Endothelial cell of umbilical vein (primary cell): ENCODE measurements around the gene CCT4. TPM values are rescaled to one million over a fixed set of nuclear protein-coding genes. Genes with fewer than 3 reads are reported as not detected.

Source experiments
- BruUV-seq: library from RNA; stranded (reverse); fragments of 400-500 nt; replicated peaks from 2 replicates; lab custom pipeline; 2021; lab: Mats Ljungman, UMichigan
- CTCF ChIA-PET: fragments of 300-600, 350-600 bp; sonication (Branson Sonifier 250); formaldehyde crosslinking; loops from one replicate; lab custom pipeline; 2021; ENCODE audit warnings: antibody characterized with exemption, inconsistent platforms; lab: Charles Lee
- POLR2A ChIA-PET: fragments of 300-600, 350-600 bp; sonication (Branson Sonifier 250); formaldehyde crosslinking; loops from one replicate; lab custom pipeline; 2021; ENCODE audit warnings: antibody characterized with exemption, inconsistent platforms; lab: Charles Lee
- DNase-seq: peaks from one replicate; pipeline ENCODE4 v3.0.0-alpha.2; 2011; ENCODE audit warnings: low read depth, low spot score
- FAIRE-seq: peaks from 2 replicates; lab custom pipeline; 2011; peaks lifted over from hg19 to GRCh38; lab: Jason Lieb, UNC
- H2AFZ ChIP-seq: 2 replicates; pipeline ENCODE4 v1.6.0; 2012; ENCODE audit warnings: low read depth, low read length, control low read depth, inconsistent platforms
- H3K27ac ChIP-seq: 2 replicates; pipeline ENCODE4 v1.5.1; 2011; ENCODE audit warnings: low read depth, mild to moderate bottlenecking, control low read depth, low read length, moderate library complexity; ENCODE audit not compliant: insufficient read depth
- H3K27me3 ChIP-seq, 2 experiments: 2 replicates each; pipeline versions ENCODE4 v1.6.0 to v1.6.1; 2011; ENCODE audit warnings: low read length in 2 of 2, mixed read lengths in 1 of 2; ENCODE audit not compliant: control insufficient read depth in 2 of 2, insufficient read depth in 2 of 2
- H3K36me3 ChIP-seq, 2 experiments: 2 replicates in 1 of 2; 3 replicates in 1 of 2; pipeline ENCODE4 v1.5.1; 2011; ENCODE audit warnings: low read length in 2 of 2, mild to moderate bottlenecking in 1 of 2, moderate library complexity in 1 of 2; ENCODE audit not compliant: control insufficient read depth in 2 of 2, insufficient read depth in 2 of 2; ENCODE audit errors: extremely low read depth in 1 of 2
- H3K4me1 ChIP-seq: 3 replicates; pipeline ENCODE4 v1.5.1; 2011; ENCODE audit warnings: mild to moderate bottlenecking, low read length; ENCODE audit not compliant: control insufficient read depth, insufficient read depth; ENCODE audit errors: extremely low read depth
- H3K4me2 ChIP-seq: 2 replicates; pipeline ENCODE4 v1.6.1; 2011; ENCODE audit warnings: low read length, control low read depth, mixed read lengths; ENCODE audit not compliant: insufficient read depth
- H3K4me3 ChIP-seq, 3 experiments: fragments of 200-600 bp in 1 of 3; sonication (generic), shearing (Covaris generic) in 1 of 3; replicated peaks in 1 of 3; 2 replicates each; pipeline ENCODE4 v1.5.1; 2011 to 2016; ENCODE audit warnings: control low read depth in 3 of 3, low read length in 3 of 3, mild to moderate bottlenecking in 2 of 3, inconsistent platforms in 1 of 3, low read depth in 1 of 3, moderate library complexity in 1 of 3; ENCODE audit not compliant: insufficient read depth in 1 of 3
- H3K79me2 ChIP-seq: 2 replicates; pipeline ENCODE4 v1.6.0; 2012; ENCODE audit warnings: low read length, inconsistent platforms; ENCODE audit not compliant: control insufficient read depth, insufficient read depth
- H3K9ac ChIP-seq: replicated peaks from 2 replicates; pipeline ENCODE3; 2011; ENCODE audit warnings: low read length, control low read depth; ENCODE audit not compliant: insufficient read depth; ENCODE audit errors: extremely low read depth
- H3K9me1 ChIP-seq: replicated peaks from 3 replicates; pipeline ENCODE4 v1.6.0; 2011; ENCODE audit warnings: mild to moderate bottlenecking, low read length; ENCODE audit not compliant: control insufficient read depth, insufficient read depth; ENCODE audit errors: extremely low read depth
- H3K9me3 ChIP-seq: replicated peaks from 2 replicates; pipeline ENCODE4 v1.5.1; 2012; ENCODE audit warnings: low read length, inconsistent platforms; ENCODE audit not compliant: control insufficient read depth, insufficient read depth
- H4K20me1 ChIP-seq: replicated peaks from 2 replicates; pipeline ENCODE3; 2011; ENCODE audit warnings: mild to moderate bottlenecking, low read length; ENCODE audit not compliant: control insufficient read depth, insufficient read depth; ENCODE audit errors: extremely low read depth
- EZH2 ChIP-seq: IDR thresholded peaks from 2 replicates; pipeline ENCODE4 v1.6.1; 2012; ENCODE audit warnings: borderline replicate concordance, low read depth, mild to moderate bottlenecking, moderate library complexity, low read length, inconsistent platforms; ENCODE audit not compliant: severe bottlenecking
- FOS ChIP-seq: IDR thresholded peaks from 2 replicates; pipeline ENCODE4 v1.6.1; 2011; ENCODE audit warnings: mild to moderate bottlenecking, low read length, moderate library complexity, borderline replicate concordance; ENCODE audit not compliant: insufficient read depth
- GATA2 ChIP-seq: IDR thresholded peaks from 2 replicates; pipeline ENCODE4 v1.7.0; 2011; ENCODE audit warnings: low read depth, mild to moderate bottlenecking, moderate library complexity, mixed read lengths, low read length; ENCODE audit not compliant: insufficient read length, insufficient read depth
- JUN ChIP-seq: IDR thresholded peaks from 2 replicates; pipeline ENCODE4 v1.6.1; 2011; ENCODE audit warnings: borderline replicate concordance, low read depth; ENCODE audit not compliant: insufficient read length, insufficient read depth
- MYC ChIP-seq: IDR thresholded peaks from one replicate; pipeline ENCODE4 v1.6.1; 2011; ENCODE audit warnings: mild to moderate bottlenecking, low read depth, low read length
- POLR2A ChIP-seq: IDR thresholded peaks from 2 replicates; pipeline ENCODE4 v1.6.1; 2012; ENCODE audit warnings: low read depth, mild to moderate bottlenecking, control low read depth, low read length
- POLR2AphosphoS5 ChIP-seq: IDR thresholded peaks from 2 replicates; pipeline ENCODE4 v1.6.1; 2012; ENCODE audit warnings: low read depth, mild to moderate bottlenecking, control low read depth, low read length, moderate library complexity; ENCODE audit not compliant: insufficient read depth
- dilution Hi-C: fragments of 300-500 bp; cut with MboI; formaldehyde crosslinking; loops from one replicate; pipeline ENCODE4 v1.15.0; 2019; ENCODE audit warnings: low sequenced_read_pairs; ENCODE audit not compliant: extremely low pct_ligation_motif_present
- intact Hi-C: fragments of 100-400 bp; cut with micrococcal nuclease; formaldehyde crosslinking; loops from one replicate; pipeline ENCODE4 v1.10.0; 2022
- polyA plus RNA-seq, 4 experiments: library from polyadenylated mRNA; depleted of rRNA in 3 of 4; stranded (reverse) in 3 of 4; unstranded in 1 of 4; fragments of >200 nt; gene quantifications; 2 replicates each; pipeline versions ENCODE4 v1.2.1 to v1.2.3, GENCODE V29; 2011 to 2012; ENCODE audit warnings: missing spikeins in 1 of 4
- total RNA-seq: library from RNA; stranded (reverse); gene quantifications from 2 replicates; pipeline ENCODE4 v1.2.3, GENCODE V29; 2021
- TF ChIP-seq, protein P1 (sequence below): IDR thresholded peaks from 2 replicates; pipeline ENCODE4 v1.6.1; 2011; ENCODE audit not compliant: insufficient read depth, insufficient read length
- TF ChIP-seq, protein P2 (sequence below), 2 donors: IDR thresholded peaks; 1 replicate in 1 of 2; 2 replicates in 1 of 2; pipeline ENCODE4 v1.5.1; 2011; ENCODE audit warnings: low read length in 2 of 2, mild to moderate bottlenecking in 2 of 2, moderate library complexity in 2 of 2, control low read depth in 1 of 2, inconsistent platforms in 1 of 2, low read depth in 1 of 2; ENCODE audit not compliant: insufficient read depth in 1 of 2; ENCODE audit errors: extremely low read depth in 1 of 2

Gene CCT4
- total and polyA plus RNA-seq, 2 donors (not counting 3 experiments of a cell fraction or from before 2014, with no cell fraction given), result 78.5 to 220 TPM

DNA sequence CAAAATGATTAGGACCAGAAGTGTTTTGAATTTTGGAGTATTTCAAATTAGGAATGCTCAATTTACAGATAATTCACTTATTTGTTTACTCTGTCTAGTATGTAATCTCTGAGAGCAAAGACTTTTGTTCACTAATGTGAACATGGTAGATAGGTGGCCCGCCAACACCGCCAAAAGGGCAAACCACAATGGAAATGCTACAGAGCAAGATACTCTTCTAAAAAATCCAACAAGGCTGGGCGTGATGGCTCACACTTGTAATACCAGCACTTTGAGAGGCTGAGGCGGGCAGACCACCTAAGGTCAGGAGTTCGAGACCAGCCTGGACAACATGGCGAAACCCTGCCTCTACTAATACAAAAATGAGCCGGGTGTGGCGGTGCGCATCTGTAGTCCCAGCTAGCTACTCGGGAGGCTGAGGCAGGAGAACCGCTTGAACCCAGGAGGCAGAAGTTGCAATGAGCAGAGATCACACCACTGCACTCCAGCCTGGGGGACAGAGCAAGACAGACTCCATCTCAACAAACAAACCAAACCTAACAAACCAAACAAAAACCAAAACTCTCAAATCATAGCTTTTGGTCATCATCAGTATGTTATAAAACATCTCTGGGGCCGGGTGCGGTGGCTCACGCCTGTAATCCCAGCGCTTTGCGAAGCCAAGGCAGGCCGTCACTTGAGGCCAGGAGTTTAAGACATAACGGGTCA lies 2.4 kb downstream of the CCT4 start:
- no peak overlapping the region for H2AFZ ChIP-seq
- H3K9ac ChIP-seq, result no peak overlapping the region
- peaks cover 56% of the 10 kb centered on the region for H3K79me2 ChIP-seq
- H3K27ac ChIP-seq, result no peak overlapping the region
- FAIRE-seq, result no peak
- TF ChIP-seq EZH2, result no peak
- TF ChIP-seq GATA2, result no peak
- TF ChIP-seq JUN, result no peak
- no peak for TF ChIP-seq FOS
- TF ChIP-seq, protein P1, sequence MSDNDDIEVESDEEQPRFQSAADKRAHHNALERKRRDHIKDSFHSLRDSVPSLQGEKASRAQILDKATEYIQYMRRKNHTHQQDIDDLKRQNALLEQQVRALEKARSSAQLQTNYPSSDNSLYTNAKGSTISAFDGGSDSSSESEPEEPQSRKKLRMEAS, result no peak
- TF ChIP-seq, protein P2, sequence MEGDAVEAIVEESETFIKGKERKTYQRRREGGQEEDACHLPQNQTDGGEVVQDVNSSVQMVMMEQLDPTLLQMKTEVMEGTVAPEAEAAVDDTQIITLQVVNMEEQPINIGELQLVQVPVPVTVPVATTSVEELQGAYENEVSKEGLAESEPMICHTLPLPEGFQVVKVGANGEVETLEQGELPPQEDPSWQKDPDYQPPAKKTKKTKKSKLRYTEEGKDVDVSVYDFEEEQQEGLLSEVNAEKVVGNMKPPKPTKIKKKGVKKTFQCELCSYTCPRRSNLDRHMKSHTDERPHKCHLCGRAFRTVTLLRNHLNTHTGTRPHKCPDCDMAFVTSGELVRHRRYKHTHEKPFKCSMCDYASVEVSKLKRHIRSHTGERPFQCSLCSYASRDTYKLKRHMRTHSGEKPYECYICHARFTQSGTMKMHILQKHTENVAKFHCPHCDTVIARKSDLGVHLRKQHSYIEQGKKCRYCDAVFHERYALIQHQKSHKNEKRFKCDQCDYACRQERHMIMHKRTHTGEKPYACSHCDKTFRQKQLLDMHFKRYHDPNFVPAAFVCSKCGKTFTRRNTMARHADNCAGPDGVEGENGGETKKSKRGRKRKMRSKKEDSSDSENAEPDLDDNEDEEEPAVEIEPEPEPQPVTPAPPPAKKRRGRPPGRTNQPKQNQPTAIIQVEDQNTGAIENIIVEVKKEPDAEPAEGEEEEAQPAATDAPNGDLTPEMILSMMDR (IDR thresholded peaks at IDR 0.05; ENCODE audit: extremely low read depth in 1 of 2, insufficient read depth in 1 of 2, low read depth in 1 of 2, low read length in 2 of 2), result no peak
- TF ChIP-seq POLR2AphosphoS5, result no peak
- TF ChIP-seq MYC, result no peak
- no peak for TF ChIP-seq POLR2A
- H3K4me1 ChIP-seq, result peaks cover 11% of the 10 kb centered on the region
- CTCF ChIA-PET, result no interaction called here
- DNase-seq, result no peak
- POLR2A ChIA-PET, result no interaction called here
- H3K36me3 ChIP-seq, result peaks cover 8 to 11% of the 10 kb centered on the region in 2 experiments
- intact Hi-C loops, result no loop called here
- H4K20me1 ChIP-seq, result no peaks in the 10 kb centered on the region
- dilution Hi-C loops, result no loop called here
- peak overlapping the region in 1 of 3 experiments; percentile 98 for H3K4me3 ChIP-seq
- H3K27me3 ChIP-seq, result no peaks in the 10 kb centered on the region
- peak overlapping the region; percentile 94 for H3K4me2 ChIP-seq
- BruUV-seq, result no TSS peak
- no peaks in the 10 kb centered on the region for H3K9me1 ChIP-seq
- H3K9me3 ChIP-seq, result no peaks in the 10 kb centered on the region
